ENCODE measurements around the gene REG4.

- TF ChIP-seq CTCF (IDR thresholded peaks at IDR 0.05; ENCODE audit: low read depth, low read length, poor library complexity, severe bottlenecking) (no peak), EZH2phosphoT487 (IDR thresholded peaks at IDR 0.05; ENCODE audit: borderline replicate concordance, low read length) (no peak)
Measured at GRCh38 chr1:119767486-119767885, 43.8 kb downstream of the REG4 start.
